DND-41 (cell line): Measurements from ENCODE around the gene SMARCA2.

ENCODE experiments used
- ATAC-seq: fragments of 200-7000 bp; cut with Tn5 transposase; 3 replicates; pipeline ENCODE4 v1.9.1; 2021; ENCODE audit warnings: low read depth; ENCODE audit not compliant: insufficient read depth
- DNase-seq: peaks from one replicate; pipeline ENCODE4 v3.0.0-alpha.2; 2020
- H2AFZ ChIP-seq: 2 replicates; pipeline ENCODE4 v1.6.0; 2012; ENCODE audit warnings: low read depth, low read length
- H3K27ac ChIP-seq: 2 replicates; pipeline ENCODE4 v1.5.1; 2012; ENCODE audit warnings: low read length, inconsistent platforms
- H3K27me3 ChIP-seq: fragments of 200-600 bp; sonication (generic); 2 replicates; pipeline ENCODE4 v1.6.0; 2012; ENCODE audit warnings: low read length, mild to moderate bottlenecking, inconsistent platforms; ENCODE audit not compliant: insufficient read depth, poor library complexity
- H3K36me3 ChIP-seq: 2 replicates; pipeline ENCODE4 v1.5.1; 2012; ENCODE audit warnings: low read length, inconsistent platforms; ENCODE audit not compliant: insufficient read depth
- H3K4me1 ChIP-seq: 2 replicates; pipeline ENCODE4 v1.5.1; 2012; ENCODE audit warnings: mild to moderate bottlenecking, low read length; ENCODE audit not compliant: insufficient read depth
- H3K4me2 ChIP-seq: 2 replicates; pipeline ENCODE4 v1.6.0; 2012; ENCODE audit warnings: mild to moderate bottlenecking, moderate library complexity, low read length, inconsistent platforms; ENCODE audit not compliant: insufficient read depth
- H3K4me3 ChIP-seq, 2 experiments: fragments of 200-600 bp in 1 of 2; shearing (Covaris generic) in 1 of 2; 2 replicates each; pipeline ENCODE4 v1.5.1; 2012 to 2016; ENCODE audit warnings: inconsistent platforms in 2 of 2, low read length in 2 of 2, mild to moderate bottlenecking in 2 of 2, low read depth in 1 of 2, moderate library complexity in 1 of 2
- H3K79me2 ChIP-seq: 2 replicates; pipeline ENCODE4 v1.6.0; 2012; ENCODE audit warnings: low read length, inconsistent platforms; ENCODE audit not compliant: insufficient read depth
- H3K9ac ChIP-seq: 2 replicates; pipeline ENCODE4 v1.6.0; 2012; ENCODE audit warnings: low read depth, mild to moderate bottlenecking, inconsistent platforms, low read length, moderate library complexity
- H3K9me3 ChIP-seq: 2 replicates; pipeline ENCODE4 v1.5.1; 2012; ENCODE audit warnings: low read length, moderate library complexity, mild to moderate bottlenecking, inconsistent platforms; ENCODE audit not compliant: insufficient read depth, severe bottlenecking
- H4K20me1 ChIP-seq: 2 replicates; pipeline ENCODE4 v1.6.0; 2012; ENCODE audit warnings: low read length; ENCODE audit not compliant: insufficient read depth
- EZH2 ChIP-seq: IDR thresholded peaks from 3 replicates; pipeline ENCODE4 v1.6.1; 2012; ENCODE audit warnings: borderline replicate concordance, low read depth, mild to moderate bottlenecking, moderate library complexity, low read length, inconsistent platforms; ENCODE audit not compliant: severe bottlenecking
- TF ChIP-seq, protein P1 (sequence below): IDR thresholded peaks from 2 replicates; pipeline ENCODE4 v1.5.1; 2012; ENCODE audit warnings: borderline replicate concordance, low read length, moderate library complexity, mild to moderate bottlenecking; ENCODE audit not compliant: poor library complexity, severe bottlenecking; ENCODE audit errors: extremely low read depth

Gene SMARCA2

DNA sequence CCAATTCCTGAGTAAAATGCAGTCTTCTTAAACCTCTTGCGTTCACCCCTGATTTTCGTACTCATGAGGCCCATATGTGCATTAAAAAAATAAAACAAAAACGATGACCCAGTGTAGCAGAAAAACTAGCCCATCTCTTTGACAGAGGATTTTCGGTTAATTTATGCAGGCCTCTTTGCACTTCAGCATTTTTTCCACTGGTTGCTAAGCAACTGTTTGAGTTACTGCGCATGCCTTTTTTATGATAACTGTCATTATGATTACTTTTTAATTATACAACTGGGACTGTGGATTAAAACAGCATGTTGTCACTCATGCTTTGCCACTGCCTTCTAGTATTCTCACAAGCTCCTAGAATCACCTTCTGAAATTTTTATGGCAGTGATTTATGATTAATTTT lies 165.0 kb downstream of the SMARCA2 start:
- Histone ChIP-seq H2AFZ (no peak overlapping the region), H3K4me2 (no peak overlapping the region), H3K9me3 (no peaks in the 10 kb centered on the region), H3K4me3 (no peak overlapping the region), H3K36me3 (peaks cover 22% of the 10 kb centered on the region; the same call in 1 of the 2 replicates), H3K27me3 (no peaks in the 10 kb centered on the region), H3K9ac (no peak overlapping the region), H3K79me2 (no peaks in the 10 kb centered on the region), H3K27ac (no peak overlapping the region), H4K20me1 (no peaks in the 10 kb centered on the region), H3K4me1 (no peaks in the 10 kb centered on the region)
- ATAC-seq (no peak), DNase-seq (no peak)
- TF ChIP-seq EZH2: no peak
- TF ChIP-seq, protein P1, sequence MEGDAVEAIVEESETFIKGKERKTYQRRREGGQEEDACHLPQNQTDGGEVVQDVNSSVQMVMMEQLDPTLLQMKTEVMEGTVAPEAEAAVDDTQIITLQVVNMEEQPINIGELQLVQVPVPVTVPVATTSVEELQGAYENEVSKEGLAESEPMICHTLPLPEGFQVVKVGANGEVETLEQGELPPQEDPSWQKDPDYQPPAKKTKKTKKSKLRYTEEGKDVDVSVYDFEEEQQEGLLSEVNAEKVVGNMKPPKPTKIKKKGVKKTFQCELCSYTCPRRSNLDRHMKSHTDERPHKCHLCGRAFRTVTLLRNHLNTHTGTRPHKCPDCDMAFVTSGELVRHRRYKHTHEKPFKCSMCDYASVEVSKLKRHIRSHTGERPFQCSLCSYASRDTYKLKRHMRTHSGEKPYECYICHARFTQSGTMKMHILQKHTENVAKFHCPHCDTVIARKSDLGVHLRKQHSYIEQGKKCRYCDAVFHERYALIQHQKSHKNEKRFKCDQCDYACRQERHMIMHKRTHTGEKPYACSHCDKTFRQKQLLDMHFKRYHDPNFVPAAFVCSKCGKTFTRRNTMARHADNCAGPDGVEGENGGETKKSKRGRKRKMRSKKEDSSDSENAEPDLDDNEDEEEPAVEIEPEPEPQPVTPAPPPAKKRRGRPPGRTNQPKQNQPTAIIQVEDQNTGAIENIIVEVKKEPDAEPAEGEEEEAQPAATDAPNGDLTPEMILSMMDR: no peak

DNA sequence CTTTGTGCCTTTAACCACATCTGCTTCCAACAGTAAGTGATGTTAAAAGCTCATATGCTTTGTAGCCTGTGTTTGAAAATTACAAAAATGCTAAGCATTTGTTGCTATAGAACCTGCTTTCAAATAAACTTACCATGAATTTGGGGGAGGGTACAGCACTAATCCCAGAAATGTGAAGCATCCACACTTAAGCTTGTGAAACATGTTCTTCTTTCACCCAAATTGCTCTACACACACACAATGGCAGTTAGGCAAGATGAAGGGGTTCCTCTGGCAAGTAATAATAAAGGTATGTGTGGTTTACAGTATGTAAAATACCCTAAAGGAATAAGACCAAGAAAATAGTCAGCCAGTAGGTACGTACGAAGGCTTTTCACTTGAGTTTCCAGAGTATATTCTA lies 165.6 kb downstream of the SMARCA2 start:
- no peak overlapping the region for H3K4me3 ChIP-seq
- ATAC-seq: no peak
- H3K4me2 ChIP-seq: no peak overlapping the region
- no peaks in the 10 kb centered on the region for H4K20me1 ChIP-seq
- no peak overlapping the region for H3K9ac ChIP-seq
- H3K9me3 ChIP-seq: no peaks in the 10 kb centered on the region
- peaks cover 24% of the 10 kb centered on the region; the same call in 1 of the 2 replicates for H3K36me3 ChIP-seq
- H3K4me1 ChIP-seq: no peaks in the 10 kb centered on the region
- H3K79me2 ChIP-seq: no peaks in the 10 kb centered on the region
- H3K27ac ChIP-seq: no peak overlapping the region
- no peaks in the 10 kb centered on the region for H3K27me3 ChIP-seq
- DNase-seq: no peak
- no peak for TF ChIP-seq EZH2
- TF ChIP-seq, protein P1: no peak
- no peak overlapping the region for H2AFZ ChIP-seq

DNA sequence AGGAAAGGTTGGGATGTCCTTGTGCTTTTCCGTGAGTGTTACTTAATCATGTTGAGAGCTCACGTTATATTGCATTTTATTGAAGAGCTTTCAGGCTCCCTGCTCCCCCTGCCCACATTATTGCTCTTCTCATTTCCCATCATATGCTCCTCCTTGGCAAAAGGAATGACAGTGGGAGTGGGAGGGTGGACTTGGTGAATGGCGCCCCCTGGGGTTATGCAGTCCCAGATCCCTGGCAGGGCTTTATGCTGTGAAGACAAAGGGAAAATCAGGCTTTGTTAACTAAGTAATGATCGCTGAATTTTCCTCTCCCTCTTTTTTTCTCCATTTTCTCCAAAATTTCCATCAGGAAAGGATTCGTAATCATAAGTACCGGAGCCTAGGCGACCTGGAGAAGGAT lies 166.6 kb downstream of the SMARCA2 start:
- no peak for TF ChIP-seq EZH2
- TF ChIP-seq, protein P1: peak; percentile 61
- H3K9me3 ChIP-seq: no peaks in the 10 kb centered on the region
- DNase-seq: peak; percentile 27
- peaks cover 32% of the 10 kb centered on the region for H3K36me3 ChIP-seq
- H2AFZ ChIP-seq: no peak overlapping the region
- H3K4me1 ChIP-seq: no peaks in the 10 kb centered on the region
- no peak overlapping the region for H3K4me3 ChIP-seq
- no peak overlapping the region for H3K9ac ChIP-seq
- H3K79me2 ChIP-seq: no peaks in the 10 kb centered on the region
- no peaks in the 10 kb centered on the region for H4K20me1 ChIP-seq
- H3K27ac ChIP-seq: no peak overlapping the region
- H3K27me3 ChIP-seq: no peaks in the 10 kb centered on the region
- ATAC-seq: peak; percentile 67
- no peak overlapping the region for H3K4me2 ChIP-seq

DNA sequence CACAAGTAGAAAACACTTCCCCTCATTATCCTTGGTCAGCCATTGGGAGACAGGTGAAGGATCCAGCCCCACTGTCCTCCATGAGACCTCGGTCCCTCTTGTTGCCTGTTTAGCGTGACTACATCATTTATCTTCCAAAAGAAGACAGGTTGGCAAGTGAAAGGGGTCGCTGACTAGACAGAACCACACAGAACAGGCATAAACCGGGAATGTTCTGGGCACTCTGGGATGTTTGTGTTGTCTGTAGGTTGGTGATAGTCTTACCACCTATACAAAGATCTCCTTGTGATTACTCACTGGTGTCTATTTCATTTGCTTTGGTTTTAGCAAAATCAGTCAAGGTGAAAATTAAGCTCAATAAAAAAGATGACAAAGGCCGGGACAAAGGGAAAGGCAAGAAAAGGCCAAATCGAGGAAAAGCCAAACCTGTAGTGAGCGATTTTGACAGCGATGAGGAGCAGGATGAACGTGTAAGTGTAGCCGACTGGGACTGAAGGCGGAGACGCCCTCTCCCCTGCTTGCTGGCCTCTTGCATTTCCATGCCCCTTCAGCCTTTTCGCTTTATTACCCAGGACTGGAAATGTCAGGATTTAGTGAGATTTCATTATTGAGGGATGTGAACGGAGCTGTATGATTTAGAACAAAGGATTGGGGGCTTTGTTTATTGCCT lies 175.9 kb downstream of the SMARCA2 start:
- Histone ChIP-seq H4K20me1 (no peaks in the 10 kb centered on the region), H3K27ac (no peak overlapping the region), H3K4me1 (no peaks in the 10 kb centered on the region), H3K36me3 (peaks cover 47% of the 10 kb centered on the region), H3K4me3 (no peak overlapping the region), H3K9ac (no peak overlapping the region), H3K27me3 (no peaks in the 10 kb centered on the region), H2AFZ (no peak overlapping the region), H3K79me2 (no peaks in the 10 kb centered on the region), H3K9me3 (no peaks in the 10 kb centered on the region), H3K4me2 (no peak overlapping the region)
- no peak for DNase-seq
- TF ChIP-seq, protein P1: no peak
- TF ChIP-seq EZH2: no peak
- ATAC-seq: no peak
